H1 (cell line): Measurements from ENCODE around the gene TMEM18. TPM values are rescaled to one million over a fixed set of nuclear protein-coding genes. Genes with fewer than 3 reads are reported as not detected.

Experiments
- CTCF ChIA-PET: fragments of 300-600 bp; sonication (Branson Sonifier 250); formaldehyde crosslinking; loops from one replicate; lab custom pipeline; 2021; ENCODE audit not compliant: partially characterized antibody; lab: Charles Lee
- POLR2A ChIA-PET: fragments of 300-600 bp; sonication (Branson Sonifier 250); formaldehyde crosslinking; loops from one replicate; lab custom pipeline; 2021; ENCODE audit warnings: inconsistent platforms; ENCODE audit not compliant: partially characterized antibody; lab: Charles Lee
- DNase-seq, 2 experiments: peaks; one replicate each; pipeline versions ENCODE4 v3.0.0 to v3.0.0-alpha.2; 2010 to 2022; ENCODE audit warnings: low spot score in 2 of 2, low read depth in 1 of 2, mixed read lengths in 1 of 2
- FAIRE-seq: peaks from 2 replicates; lab custom pipeline; 2011; peaks lifted over from hg19 to GRCh38; lab: Jason Lieb, UNC
- H2AFZ ChIP-seq: 2 replicates; pipeline ENCODE4 v1.8.1; 2012; ENCODE audit warnings: low read length, inconsistent platforms
- H2AK5ac ChIP-seq: 2 replicates; pipeline ENCODE4 v1.6.1; 2013; ENCODE audit warnings: low read depth, low read length
- H2BK120ac ChIP-seq: replicated peaks from 2 replicates; pipeline ENCODE3; 2013; ENCODE audit warnings: low read depth, low read length, inconsistent platforms
- H2BK12ac ChIP-seq: 2 replicates; pipeline ENCODE4 v1.6.1; 2013; ENCODE audit warnings: low read depth, low read length
- H2BK15ac ChIP-seq: 2 replicates; pipeline ENCODE4 v1.6.1; 2013; ENCODE audit warnings: low read length
- H2BK20ac ChIP-seq: 2 replicates; pipeline ENCODE4 v1.6.1; 2013; ENCODE audit warnings: low read length
- H2BK5ac ChIP-seq: 2 replicates; pipeline ENCODE4 v1.6.1; 2013; ENCODE audit warnings: low read depth, low read length
- H3K14ac ChIP-seq: 2 replicates; pipeline ENCODE4 v1.6.1; 2013; ENCODE audit warnings: inconsistent platforms; ENCODE audit not compliant: insufficient read length
- H3K18ac ChIP-seq: 2 replicates; pipeline ENCODE4 v1.6.1; 2013; ENCODE audit warnings: low read length; ENCODE audit errors: extremely low read depth
- H3K23ac ChIP-seq: 2 replicates; pipeline ENCODE4 v1.6.1; 2013; ENCODE audit warnings: inconsistent platforms; ENCODE audit not compliant: insufficient read length
- H3K23me2 ChIP-seq: 2 replicates; pipeline ENCODE4 v1.6.1; 2013; ENCODE audit warnings: low read depth, low read length
- H3K27ac ChIP-seq: 2 replicates; pipeline ENCODE4 v1.6.1; 2011; ENCODE audit warnings: low read depth, low read length, inconsistent platforms
- H3K27me3 ChIP-seq, 4 experiments: replicated peaks in 1 of 4; 1 replicate in 1 of 4; 2 replicates in 3 of 4; pipeline versions ENCODE4 v1.6.1 to v1.8.1; 2011 to 2013; ENCODE audit warnings: low read length in 3 of 4, mild to moderate bottlenecking in 3 of 4, inconsistent platforms in 2 of 4, mixed read lengths in 2 of 4, moderate library complexity in 1 of 4; ENCODE audit not compliant: control insufficient read depth in 3 of 4, insufficient read depth in 3 of 4; ENCODE audit errors: extremely low read depth in 1 of 4
- H3K36me3 ChIP-seq, 4 experiments: 2 replicates each; pipeline versions ENCODE4 v1.6.1 to v1.8.1; 2011 to 2013; ENCODE audit warnings: mild to moderate bottlenecking in 4 of 4, low read length in 3 of 4, moderate library complexity in 2 of 4, control low read depth in 1 of 4, inconsistent platforms in 1 of 4; ENCODE audit not compliant: insufficient read depth in 4 of 4, control insufficient read depth in 2 of 4
- H3K4ac ChIP-seq: replicated peaks from 2 replicates; pipeline ENCODE3; 2013; ENCODE audit warnings: low read length, low read depth, mixed read lengths, inconsistent platforms; ENCODE audit not compliant: insufficient read length
- H3K4me1 ChIP-seq, 4 experiments: replicated peaks in 1 of 4; 1 replicate in 1 of 4; 2 replicates in 3 of 4; pipeline versions ENCODE4 v1.6.1 to v1.8.1; 2011 to 2013; ENCODE audit warnings: low read length in 3 of 4, inconsistent platforms in 2 of 4, mixed read lengths in 1 of 4; ENCODE audit not compliant: insufficient read depth in 4 of 4, control insufficient read depth in 3 of 4
- H3K4me2 ChIP-seq, 2 experiments: 2 replicates each; pipeline versions ENCODE4 v1.6.1 to v1.8.1; 2011 to 2013; ENCODE audit warnings: low read depth in 2 of 2, low read length in 2 of 2, control low read depth in 1 of 2, inconsistent platforms in 1 of 2, mild to moderate bottlenecking in 1 of 2; ENCODE audit not compliant: insufficient read depth in 1 of 2
- H3K4me3 ChIP-seq, 4 experiments: fragments of 200-600, 300-600 bp in 1 of 4; sonication (generic), shearing (Covaris generic), sonication (Bioruptor Twin) in 1 of 4; 2 replicates each; pipeline versions ENCODE4 v1.5.1 to v1.8.1; 2011 to 2016; ENCODE audit warnings: low read length in 4 of 4, low read depth in 3 of 4, control low read depth in 2 of 4, inconsistent platforms in 2 of 4, mild to moderate bottlenecking in 2 of 4, mixed read lengths in 1 of 4, moderate library complexity in 1 of 4; ENCODE audit not compliant: insufficient read depth in 2 of 4; ENCODE audit errors: extremely low read depth in 1 of 4
- H3K56ac ChIP-seq: replicated peaks from 2 replicates; pipeline ENCODE3; 2013; ENCODE audit warnings: low read depth, mild to moderate bottlenecking, mixed read lengths, low read length, inconsistent platforms; ENCODE audit not compliant: insufficient read length
- H3K79me1 ChIP-seq: 2 replicates; pipeline ENCODE4 v1.6.1; 2013; ENCODE audit warnings: low read depth, low read length, control low read depth
- H3K79me2 ChIP-seq, 2 experiments: 2 replicates each; pipeline versions ENCODE4 v1.6.1 to v1.8.1; 2012 to 2013; ENCODE audit warnings: low read length in 2 of 2, mild to moderate bottlenecking in 2 of 2, inconsistent platforms in 1 of 2; ENCODE audit not compliant: insufficient read depth in 2 of 2, control insufficient read depth in 1 of 2
- H3K9ac ChIP-seq, 4 experiments: replicated peaks in 1 of 4; 1 replicate in 1 of 4; 2 replicates in 3 of 4; pipeline versions ENCODE4 v1.6.1 to v1.8.1; 2011 to 2013; ENCODE audit warnings: low read depth in 3 of 4, low read length in 3 of 4, control low read depth in 2 of 4, mild to moderate bottlenecking in 2 of 4, moderate library complexity in 2 of 4, inconsistent platforms in 1 of 4; ENCODE audit errors: extremely low read depth in 1 of 4
- H3K9me3 ChIP-seq, 2 experiments: 2 replicates each; pipeline versions ENCODE4 v1.6.1 to v1.8.1; 2012 to 2013; ENCODE audit warnings: mild to moderate bottlenecking in 2 of 2, moderate library complexity in 2 of 2, control low read depth in 1 of 2, inconsistent platforms in 1 of 2, low read depth in 1 of 2, low read length in 1 of 2, mixed read lengths in 1 of 2; ENCODE audit not compliant: insufficient read depth in 2 of 2
- H4K20me1 ChIP-seq, 2 experiments: replicated peaks in 1 of 2; 2 replicates each; pipeline versions ENCODE3 to v1.8.1; 2011 to 2013; ENCODE audit warnings: inconsistent platforms in 2 of 2, low read length in 2 of 2, mild to moderate bottlenecking in 1 of 2; ENCODE audit not compliant: insufficient read depth in 2 of 2, control insufficient read depth in 1 of 2
- H4K5ac ChIP-seq: 2 replicates; pipeline ENCODE4 v1.6.1; 2013; ENCODE audit warnings: low read length, low read depth, mixed read lengths, inconsistent platforms; ENCODE audit not compliant: insufficient read length
- H4K8ac ChIP-seq: 2 replicates; pipeline ENCODE4 v1.8.0; 2013; ENCODE audit warnings: mild to moderate bottlenecking, moderate library complexity, low read length, inconsistent platforms; ENCODE audit not compliant: insufficient read depth; ENCODE audit errors: extremely low read depth
- H4K91ac ChIP-seq: replicated peaks from 2 replicates; pipeline ENCODE3; 2013; ENCODE audit warnings: low read length, mixed read lengths, inconsistent platforms; ENCODE audit not compliant: insufficient read length
- BCL11A ChIP-seq, 2 experiments: IDR thresholded peaks; one replicate each; pipeline ENCODE4 v1.6.1; 2011; ENCODE audit warnings: low read depth in 2 of 2, low read length in 2 of 2, mild to moderate bottlenecking in 2 of 2
- BRCA1 ChIP-seq: IDR thresholded peaks from 2 replicates; pipeline ENCODE4 v1.6.1; 2012; ENCODE audit warnings: low read depth, low read length, improper control_type of control experiment
- CEBPB ChIP-seq: IDR thresholded peaks from 2 replicates; pipeline ENCODE4 v1.6.1; 2012; ENCODE audit warnings: low read depth, low read length
- GABPA ChIP-seq: IDR thresholded peaks from 2 replicates; pipeline ENCODE4 v1.6.1; 2011; ENCODE audit warnings: mild to moderate bottlenecking, low read length, moderate library complexity, borderline replicate concordance; ENCODE audit not compliant: insufficient read depth
- GTF2F1 ChIP-seq: IDR thresholded peaks from 2 replicates; pipeline ENCODE4 v1.6.1; 2012; ENCODE audit warnings: low read depth, low read length, improper control_type of control experiment, borderline replicate concordance
- JUND ChIP-seq: IDR thresholded peaks from 2 replicates; pipeline ENCODE4 v1.6.1; 2011; ENCODE audit warnings: mild to moderate bottlenecking, improper control_type of control experiment, low read length
- KDM5A ChIP-seq: fragments of 200-600 bp; IDR thresholded peaks from 2 replicates; pipeline ENCODE4 v1.7.1; 2012; ENCODE audit warnings: mild to moderate bottlenecking, low read length, inconsistent platforms, mixed read lengths
- NRF1 ChIP-seq: IDR thresholded peaks from 2 replicates; pipeline ENCODE4 v1.6.1; 2011; ENCODE audit warnings: mild to moderate bottlenecking, low read depth, low read length, improper control_type of control experiment
- RNF2 ChIP-seq: fragments of 200-900, 300-1000 bp; sonication (generic); IDR thresholded peaks from 2 replicates; pipeline ENCODE4 v1.7.1; 2016; ENCODE audit warnings: borderline replicate concordance, low read depth, mild to moderate bottlenecking, antibody characterized with exemption, low read length; ENCODE audit not compliant: poor library complexity, severe bottlenecking; ENCODE audit errors: missing control alignments
- SAP30 ChIP-seq: fragments of 300-600 bp; sonication (generic); IDR thresholded peaks from 2 replicates; pipeline ENCODE4 v1.7.1; 2012; ENCODE audit warnings: low read length, moderate library complexity, mild to moderate bottlenecking, inconsistent platforms; ENCODE audit not compliant: insufficient read depth, insufficient replicate concordance
- SIRT6 ChIP-seq: IDR thresholded peaks from one replicate; pipeline ENCODE4 v1.7.1; 2012; ENCODE audit warnings: low read length, inconsistent platforms
- SIX5 ChIP-seq: IDR thresholded peaks from 2 replicates; pipeline ENCODE4 v1.6.1; 2011; ENCODE audit warnings: mild to moderate bottlenecking, low read depth, low read length
- SP2 ChIP-seq: IDR thresholded peaks from 2 replicates; pipeline ENCODE4 v1.6.1; 2012; ENCODE audit warnings: mild to moderate bottlenecking, low read length, inconsistent platforms
- SP4 ChIP-seq: IDR thresholded peaks from 2 replicates; pipeline ENCODE4 v1.6.1; 2012; ENCODE audit warnings: low read length, inconsistent platforms
- SRF ChIP-seq: IDR thresholded peaks from 2 replicates; pipeline ENCODE4 v1.6.1; 2011; ENCODE audit warnings: mild to moderate bottlenecking, low read depth, low read length, moderate library complexity
- YY1 ChIP-seq: IDR thresholded peaks from 2 replicates; pipeline ENCODE4 v1.6.1; 2011; ENCODE audit warnings: low read depth, mild to moderate bottlenecking, low read length
- WGBS, 2 experiments: shearing (Covaris generic) in 1 of 2; methylation state at CpG; one replicate each; pipeline versions ENCODE4 v1.1.6 to v1.1.7; 2013 to 2015; ENCODE audit warnings: low lambda C conversion rate in 2 of 2, mixed read lengths in 2 of 2, inconsistent platforms in 1 of 2, low coverage in 1 of 2, missing lambda C conversion rate in 1 of 2; ENCODE audit not compliant: insufficient replicate concordance in 2 of 2, insufficient coverage in 1 of 2, insufficient read length in 1 of 2; ENCODE audit errors: extremely low coverage in 1 of 2, missing lambda C conversion rate in 1 of 2; 5-methylcytosine and 5-hydroxymethylcytosine counted together
- polyA plus RNA-seq, 7 experiments: library from polyadenylated mRNA; depleted of rRNA in 3 of 7; stranded (reverse) in 5 of 7; unstranded in 2 of 7; fragments of >200 nt in 5 of 7; fragments of 200-250 nt in 2 of 7; gene quantifications; 1 replicate in 5 of 7; 2 replicates in 1 of 7; 4 replicates in 1 of 7; pipeline versions ENCODE4 v1.2.1 to v1.2.3, GENCODE V29; 2011 to 2013; ENCODE audit warnings: missing spikeins in 2 of 7, mixed read lengths in 2 of 7
- total RNA-seq: library from RNA; stranded (reverse); fragmentation: NEBNext Ultra II Directional; extraction: Animal tissue kit (Norgen Biotek cat#: 25700); gene quantifications from 2 replicates; pipeline ENCODE4 v1.2.1, GENCODE V29; 2021

The TMEM18 gene
- total and polyA plus RNA-seq, 2 of the 8 experiments (the other 6 are each of a cell fraction or from before 2014, with no cell fraction given), result 22.4 to 27.1 TPM

DNA sequence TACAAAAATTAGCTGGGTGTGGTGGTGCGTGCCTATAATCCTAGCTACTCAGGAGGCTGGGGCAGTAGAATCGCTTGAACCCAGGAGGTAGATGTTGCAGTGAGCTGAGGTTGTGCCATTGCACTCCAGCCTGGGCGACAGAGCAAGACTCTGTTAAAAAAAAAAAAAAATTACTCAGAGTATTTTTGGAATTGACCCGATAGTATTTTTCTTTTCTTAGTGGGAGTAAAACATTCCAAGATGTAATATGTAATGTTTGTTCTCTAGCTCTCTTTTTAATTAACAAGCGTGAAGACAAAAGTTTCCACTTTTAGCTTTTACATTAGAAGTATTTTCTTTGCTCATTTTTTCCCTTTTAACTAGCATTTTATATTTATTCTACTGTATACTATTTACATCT, 12.0 kb upstream of the TMEM18 start:
- Histone ChIP-seq H3K9ac (no peak overlapping the region), H2BK5ac (no peak overlapping the region), H4K5ac (no peak overlapping the region), H3K23me2 (no peaks in the 10 kb centered on the region), H3K56ac (no peak overlapping the region), H4K20me1 (no peaks in the 10 kb centered on the region), H4K8ac (no peak overlapping the region), H3K36me3 (no peaks in the 10 kb centered on the region), H4K91ac (no peak overlapping the region), H2BK120ac (no peak overlapping the region), H3K4ac (no peak overlapping the region), H3K27ac (no peak overlapping the region), H2BK15ac (no peak overlapping the region), H2BK20ac (no peak overlapping the region), H3K14ac (no peak overlapping the region), H3K4me1 (no peaks in the 10 kb centered on the region), H2BK12ac (no peak overlapping the region), H3K23ac (no peak overlapping the region), H3K79me2 (no peaks in the 10 kb centered on the region), H2AK5ac (no peak overlapping the region), H3K18ac (no peak overlapping the region), H3K79me1 (no peaks in the 10 kb centered on the region), H2AFZ (no peak overlapping the region)
- DNase-seq, result no peak
- WGBS, 2 experiments, result 94% methylated on average over 5 of the region's 5 CpGs; no CpG with 5 or more reads in 1 of the 2 experiments
- CTCF ChIA-PET, result interaction anchor here (0.6 to 2.3 kb wide), 4 partner anchors 9 to 318 kb away, joined by 3 to 8 read pairs (median 4); no protein-coding TSS in a partner anchor
- FAIRE-seq, result no peak
- TF ChIP-seq BRCA1 (no peak), RNF2 (no peak), SIX5 (no peak), SIRT6 (no peak), GABPA (no peak), YY1 (no peak), NRF1 (no peak), KDM5A (no peak), JUND (no peak), SP2 (no peak), SP4 (no peak), SRF (no peak), SAP30 (no peak), BCL11A (IDR thresholded peaks at IDR 0.05; ENCODE audit: low read depth in 2 of 2, low read length in 2 of 2) (no peak), CEBPB (no peak), GTF2F1 (no peak)
- TF ChIP-seq, all 59 proteins: peak for 0
- H3K4me2 ChIP-seq, result no peak overlapping the region
- peaks cover 11 to 15% of the 10 kb centered on the region in 2 experiments for H3K9me3 ChIP-seq
- POLR2A ChIA-PET, result interaction anchor here (1.0 to 2.1 kb wide), 2 partner anchors 12 to 273 kb away, joined by 9 to 13 read pairs; partner anchors contain the start of gene TMEM18
- H3K27me3 ChIP-seq, result no peaks in the 10 kb centered on the region; a peak in 1 of 7 replicates
- no peak overlapping the region for H3K4me3 ChIP-seq
